Pancreas (tissue), 10 donors: ENCODE results near the gene IL1RL1. TPM values are rescaled to one million over a fixed set of nuclear protein-coding genes. Genes with fewer than 3 reads are reported as not detected.

ENCODE experiments used
- ATAC-seq, 4 donors: fragments of 200-7000 bp; cut with Tn5 transposase; one replicate each; pipeline versions ENCODE4 v1.8.0 to v1.9.1; 2020; ENCODE audit warnings: mild to moderate bottlenecking in 4 of 4, moderate library complexity in 4 of 4
- DNase-seq, 6 donors: peaks; one replicate each; pipeline ENCODE4 v3.0.0-alpha.2; 2020
- FAIRE-seq: peaks from 2 replicates; lab custom pipeline; 2012; peaks lifted over from hg19 to GRCh38; lab: Jason Lieb, UNC
- H3K27ac ChIP-seq, 4 donors: fragments of 200-600 bp; sonication (generic); 1 replicate in 3 of 4; 2 replicates in 1 of 4; pipeline versions ENCODE4 v1.5.0 to v1.8.0; 2020
- H3K27me3 ChIP-seq, 4 donors: fragments of 200-600 bp; one replicate each; pipeline ENCODE4 v1.8.0; 2021
- H3K36me3 ChIP-seq, 3 donors: fragments of 200-600 bp; sonication (generic) in 1 of 3; one replicate each; pipeline versions ENCODE4 v1.5.0 to v1.8.0; 2020 to 2021
- H3K4me1 ChIP-seq, 3 donors: fragments of 200-600 bp; one replicate each; pipeline ENCODE4 v1.8.0; 2021
- H3K4me3 ChIP-seq, 4 donors: fragments of 200-600 bp; sonication (generic) in 2 of 4; one replicate each; pipeline versions ENCODE4 v1.5.0 to v1.8.0; 2020 to 2021
- H3K9me3 ChIP-seq, 4 donors: fragments of 200-600 bp; one replicate each; pipeline ENCODE4 v1.8.0; 2021
- WGBS, 2 donors: extraction: QIAGEN DNeasy Blood & Tissue Kit; methylation state at CpG; one replicate each; pipeline ENCODE4 v1.1.7; 2013; 5-methylcytosine and 5-hydroxymethylcytosine counted together
- intact Hi-C, 3 donors: fragments of 100-400 bp; cut with DNase I; formaldehyde crosslinking; loops; one replicate each; pipeline versions ENCODE4 v1.11.1 to v1.14.2; 2022
- polyA plus RNA-seq, 2 donors: library from polyadenylated mRNA; stranded (reverse); fragments of 200-250 nt; gene quantifications; one replicate each; pipeline ENCODE4 v1.2.3, GENCODE V29; 2013
- total RNA-seq, 6 donors: library from RNA; stranded (reverse); fragmentation: NEBNext Ultra II Directional in 4 of 6; extraction: Animal tissue kit (Norgen Biotek cat#: 25700) in 4 of 6; gene quantifications; one replicate each; pipeline versions ENCODE4 v1.2.1 to v1.2.4, GENCODE V29; 2021 to 2023
- TF ChIP-seq, protein P1 (sequence below), 4 donors: fragments of 200-600 bp; sonication (generic) in 3 of 4; IDR thresholded peaks; one replicate each; pipeline versions ENCODE4 v1.5.0 to v1.8.0; 2021; ENCODE audit warnings: antibody characterized with exemption in 4 of 4
- donor health status: healthy with polysubstance abuse.
- donor health status: DM: no; HTN: no; CAD: no; lungs with moderate emphysema.
- donor health status: DM: no; HTN: no; CAD: no.
- donor health status: control.
- donor health status: control.
- donor health status: Bipolar disorder and iron deficiency.
- donor health status: DM: yes; HTN: yes; CAD: no.
- donor health status: DM: no; HTN: no; CAD: no.
- donor health status: DM: no; HTN: no; CAD: no.
- donor health status: DM: yes; HTN: yes; CAD: no.

Gene IL1RL1
- total RNA-seq (1 to 10 TPM in 3 of 6 donors, under 1 TPM in 3; 0.28 to 2.5 (median 1.1) TPM), polyA plus RNA-seq (1 to 10 TPM in 1 of 2 donors, under 1 TPM in 1; 0.53 to 1.3 TPM)

DNA sequence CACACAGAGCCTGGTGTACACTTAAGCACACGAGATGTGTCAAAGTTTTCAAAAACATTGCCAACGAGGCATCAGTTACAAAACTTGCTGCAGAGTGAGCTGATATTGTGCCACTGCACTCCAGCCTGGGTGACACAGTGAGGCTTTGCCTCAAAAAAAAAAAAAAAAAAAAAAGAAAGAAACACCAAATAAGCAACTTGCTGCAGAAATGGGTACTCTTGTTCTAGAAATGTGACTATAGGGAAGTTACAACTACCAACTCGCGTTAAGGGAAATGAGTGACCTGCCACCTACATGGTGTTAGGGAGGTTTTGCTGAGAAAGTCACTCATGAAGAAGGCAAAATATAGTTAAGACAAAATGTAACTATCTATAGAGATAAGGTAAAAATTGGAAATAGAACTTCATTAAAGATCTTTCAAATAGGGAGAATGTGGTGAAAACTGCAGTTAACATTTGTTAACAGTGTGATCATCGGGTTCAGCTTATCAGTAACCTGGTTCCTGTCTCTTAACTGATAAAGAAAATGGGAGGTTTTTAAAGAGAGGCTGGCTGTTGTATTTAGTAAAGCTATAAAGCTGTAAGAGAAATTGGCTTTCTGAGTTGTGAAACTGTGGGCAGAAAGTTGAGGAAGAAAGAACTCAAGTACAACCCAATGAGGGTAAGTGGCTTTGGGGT, at the start of gene IL1RL1:
Gene IL1RL1 (plus strand): TSS at position 600 of the 677 bp plus-strand sequence. CDS start 26,702 bp downstream, outside the sequence.
- ATAC-seq (no peak), FAIRE-seq (no peak), DNase-seq (no peak)
- H3K27me3 ChIP-seq = no peaks in the 10 kb centered on the region
- intact Hi-C loops = no loop called here
- H3K4me3 ChIP-seq = no peak within 1 kb of the TSS
- TF ChIP-seq, protein P1, sequence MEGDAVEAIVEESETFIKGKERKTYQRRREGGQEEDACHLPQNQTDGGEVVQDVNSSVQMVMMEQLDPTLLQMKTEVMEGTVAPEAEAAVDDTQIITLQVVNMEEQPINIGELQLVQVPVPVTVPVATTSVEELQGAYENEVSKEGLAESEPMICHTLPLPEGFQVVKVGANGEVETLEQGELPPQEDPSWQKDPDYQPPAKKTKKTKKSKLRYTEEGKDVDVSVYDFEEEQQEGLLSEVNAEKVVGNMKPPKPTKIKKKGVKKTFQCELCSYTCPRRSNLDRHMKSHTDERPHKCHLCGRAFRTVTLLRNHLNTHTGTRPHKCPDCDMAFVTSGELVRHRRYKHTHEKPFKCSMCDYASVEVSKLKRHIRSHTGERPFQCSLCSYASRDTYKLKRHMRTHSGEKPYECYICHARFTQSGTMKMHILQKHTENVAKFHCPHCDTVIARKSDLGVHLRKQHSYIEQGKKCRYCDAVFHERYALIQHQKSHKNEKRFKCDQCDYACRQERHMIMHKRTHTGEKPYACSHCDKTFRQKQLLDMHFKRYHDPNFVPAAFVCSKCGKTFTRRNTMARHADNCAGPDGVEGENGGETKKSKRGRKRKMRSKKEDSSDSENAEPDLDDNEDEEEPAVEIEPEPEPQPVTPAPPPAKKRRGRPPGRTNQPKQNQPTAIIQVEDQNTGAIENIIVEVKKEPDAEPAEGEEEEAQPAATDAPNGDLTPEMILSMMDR (IDR thresholded peaks at IDR 0.05) = no peak
- no peaks in the 10 kb centered on the region for H3K9me3 ChIP-seq
- 53 to 58% methylated on average over 5 of the region's 5 CpGs for WGBS, 2 donors
- H3K27ac ChIP-seq = no peak within 1 kb of the TSS
- no peaks in the 10 kb centered on the region for H3K4me1 ChIP-seq
- H3K36me3 ChIP-seq = no peaks in the 10 kb centered on the region

DNA sequence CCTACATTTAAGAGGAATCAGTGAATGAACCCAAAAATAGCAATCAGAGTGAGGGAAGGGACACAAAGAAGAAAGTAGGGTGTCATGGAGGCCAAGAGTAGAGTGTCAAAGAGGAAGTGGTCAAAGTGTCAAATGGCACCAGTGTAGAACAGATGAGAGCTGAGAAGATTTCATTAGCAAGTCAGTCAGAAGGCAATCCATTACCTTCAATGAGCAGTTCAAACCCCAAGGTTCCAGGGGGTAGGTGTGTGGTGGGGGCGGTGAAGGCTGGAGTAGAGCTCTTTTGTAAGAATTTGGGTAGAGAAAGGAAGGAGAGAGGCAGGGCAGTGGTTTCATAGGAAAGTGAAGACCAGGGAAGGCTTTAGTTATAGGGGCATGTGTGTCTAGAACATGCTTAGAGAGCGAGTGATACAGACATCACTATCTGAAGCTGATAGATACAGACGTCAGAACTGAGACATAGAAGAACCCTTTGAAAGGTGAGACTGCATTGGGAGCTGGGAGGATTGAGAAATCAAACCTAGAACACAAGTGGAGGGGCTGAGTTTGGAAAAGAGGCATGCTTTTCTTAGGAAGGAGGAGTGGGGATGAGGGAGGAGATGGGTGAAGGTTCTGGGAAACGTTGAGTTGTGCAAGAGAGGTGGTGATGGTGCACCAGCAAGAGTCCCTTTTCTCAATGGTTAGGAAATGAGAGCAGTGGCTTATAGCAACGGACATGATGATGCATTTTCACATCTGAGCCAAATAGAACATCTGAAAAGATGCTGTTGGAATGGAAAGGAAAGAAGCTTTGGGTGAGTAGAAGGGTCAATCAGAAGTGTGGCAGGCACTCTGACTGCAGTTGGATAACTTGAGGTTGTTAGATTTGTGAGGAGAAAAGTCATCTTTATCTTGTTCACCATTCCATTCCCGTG, 48.9 kb upstream of the IL1RL1 start:
- FAIRE-seq (no peak), ATAC-seq (no peak), DNase-seq (no peak)
- Histone ChIP-seq H3K4me3 (no peak overlapping the region), H3K27ac (no peak overlapping the region), H3K36me3 (no peaks in the 10 kb centered on the region), H3K9me3 (no peaks in the 10 kb centered on the region), H3K27me3 (no peaks in the 10 kb centered on the region), H3K4me1 (no peaks in the 10 kb centered on the region)
- intact Hi-C loops = no loop called here
- TF ChIP-seq, protein P1 (IDR thresholded peaks at IDR 0.05) = no peak
- WGBS, 2 donors = 52 to 61% methylated on average over 6 of the region's 6 CpGs

DNA sequence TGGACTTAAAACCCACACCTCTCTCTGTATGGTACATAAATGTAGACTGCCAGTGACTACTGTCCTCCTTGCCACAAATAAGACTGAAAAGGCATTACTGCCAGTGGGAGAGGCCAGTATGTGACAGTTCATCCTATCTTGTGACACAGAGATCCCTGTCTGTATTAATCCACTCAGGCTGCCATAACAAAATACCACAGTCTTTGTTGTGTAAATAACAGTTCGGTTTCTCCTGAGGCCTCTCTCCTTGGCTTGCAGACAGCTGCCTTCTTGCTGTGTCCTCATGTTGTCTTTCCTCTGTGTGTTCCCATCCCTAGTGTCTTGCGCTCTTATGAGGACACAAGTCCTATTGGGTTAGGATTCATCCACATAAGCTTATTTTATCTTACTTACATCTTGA, 46.4 kb upstream of the IL1RL1 start:
- no peak for DNase-seq
- H3K27me3 ChIP-seq = no peaks in the 10 kb centered on the region
- no peak overlapping the region for H3K27ac ChIP-seq
- no peaks in the 10 kb centered on the region for H3K9me3 ChIP-seq
- no peaks in the 10 kb centered on the region for H3K4me1 ChIP-seq
- WGBS, 2 donors = 74 to 77% methylated on average over 2 of the region's 2 CpGs
- H3K4me3 ChIP-seq = no peak overlapping the region
- ATAC-seq = no peak
- TF ChIP-seq, protein P1 (IDR thresholded peaks at IDR 0.05) = no peak
- intact Hi-C loops = no loop called here
- FAIRE-seq = no peak
- no peaks in the 10 kb centered on the region for H3K36me3 ChIP-seq

DNA sequence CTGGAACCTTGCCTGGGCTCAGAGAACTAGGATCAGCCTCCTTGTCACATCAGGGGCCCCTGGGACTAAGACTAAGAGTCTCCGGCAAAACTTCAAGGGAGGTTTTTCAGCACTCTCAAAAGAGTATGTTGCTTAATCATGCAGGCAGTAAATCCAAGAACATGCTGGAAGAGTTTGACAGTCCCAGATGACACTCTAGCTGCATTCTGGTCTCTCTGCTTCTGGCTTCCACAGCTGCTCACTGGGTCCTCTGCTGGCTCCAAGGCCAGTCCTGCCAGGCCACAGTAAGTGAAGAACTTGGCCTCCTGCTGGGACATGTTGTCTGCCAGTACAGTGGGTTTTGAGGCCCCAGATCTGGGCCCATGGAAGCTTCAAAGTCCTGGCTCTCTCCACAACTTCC, 45.2 kb upstream of the IL1RL1 start:
- Histone ChIP-seq H3K36me3 (no peaks in the 10 kb centered on the region), H3K9me3 (no peaks in the 10 kb centered on the region), H3K27me3 (no peaks in the 10 kb centered on the region), H3K4me1 (no peaks in the 10 kb centered on the region), H3K4me3 (no peak overlapping the region), H3K27ac (no peak overlapping the region)
- ATAC-seq (no peak), FAIRE-seq (no peak), DNase-seq (no peak)
- intact Hi-C loops = no loop called here
- 89 to 100% methylated on average over 1 of the region's 1 CpG for WGBS, 2 donors
- TF ChIP-seq, protein P1 (IDR thresholded peaks at IDR 0.05) = no peak
